K562 (cell line): Measurements from ENCODE around the gene ZMIZ1. TPM values are rescaled to one million over a fixed set of nuclear protein-coding genes. Genes with fewer than 3 reads are reported as not detected.

Experiments used
- ATAC-seq: fragments of 200-7000 bp; cut with Tn5 transposase; 3 replicates; pipeline ENCODE4 v1.9.1; 2020; ENCODE audit warnings: moderate library complexity
- BruUV-seq: library from RNA; stranded (reverse); fragments of 400-500 nt; replicated peaks from 2 replicates; lab custom pipeline; 2021; lab: Mats Ljungman, UMichigan
- CTCF ChIA-PET: fragments of 300-600 bp; formaldehyde crosslinking; extraction: SDS; loops from one replicate; lab custom pipeline; 2021; ENCODE audit warnings: low intra/inter-chr PET ratio; lab: Yijun Ruan, JAX
- POLR2A ChIA-PET: fragments of 300-600, 350-650 bp; sonication (Branson Sonifier 250); formaldehyde crosslinking; extraction: SDS; loops from one replicate; lab custom pipeline; 2021; ENCODE audit warnings: antibody characterized with exemption, inconsistent platforms; lab: Yijun Ruan, JAX
- DNase-seq, 4 experiments: peaks; one replicate each; pipeline versions ENCODE4 v3.0.0 to v3.0.0-alpha.2; 2011 to 2018; ENCODE audit warnings: low spot score in 3 of 4, mixed read lengths in 3 of 4; ENCODE audit errors: extremely low read depth in 1 of 4
- FAIRE-seq: peaks from 2 replicates; lab custom pipeline; 2011; peaks lifted over from hg19 to GRCh38; lab: Jason Lieb, UNC
- H2AFZ ChIP-seq: 2 replicates; pipeline ENCODE4 v1.6.0; 2011; ENCODE audit warnings: low read depth, low read length, control low read depth, inconsistent platforms
- H3K27ac ChIP-seq: fragments of 200-600 bp; 3 replicates; pipeline ENCODE4 v1.8.0; 2011; ENCODE audit warnings: low read depth, mild to moderate bottlenecking, control low read depth, inconsistent platforms, low read length, moderate library complexity, mixed read lengths; ENCODE audit errors: extremely low read depth
- H3K27me3 ChIP-seq, 2 experiments: fragments of 300-600 bp in 1 of 2; 2 replicates in 1 of 2; 3 replicates in 1 of 2; pipeline versions ENCODE4 v1.6.0 to v1.8.0; 2011; ENCODE audit warnings: inconsistent platforms in 2 of 2, low read length in 2 of 2, mild to moderate bottlenecking in 1 of 2, mixed read lengths in 1 of 2, moderate library complexity in 1 of 2; ENCODE audit not compliant: control insufficient read depth in 2 of 2, insufficient read depth in 2 of 2
- H3K36me3 ChIP-seq: fragments of 300-600 bp; 3 replicates; pipeline ENCODE4 v1.8.0; 2011; ENCODE audit warnings: mild to moderate bottlenecking, low read length, inconsistent platforms; ENCODE audit not compliant: control insufficient read depth, insufficient read depth
- H3K4me1 ChIP-seq, 2 experiments: fragments of 200-600 bp in 1 of 2; replicated peaks in 1 of 2; 2 replicates in 1 of 2; 3 replicates in 1 of 2; pipeline versions ENCODE4 v1.5.1 to v1.8.0; 2011; ENCODE audit warnings: inconsistent platforms in 2 of 2, low read length in 2 of 2, mild to moderate bottlenecking in 1 of 2, mixed read lengths in 1 of 2, moderate library complexity in 1 of 2; ENCODE audit not compliant: control insufficient read depth in 2 of 2, insufficient read depth in 2 of 2
- H3K4me2 ChIP-seq: 2 replicates; pipeline ENCODE4 v1.6.1; 2011; ENCODE audit warnings: low read length, control low read depth, inconsistent platforms, mixed read lengths; ENCODE audit not compliant: insufficient read depth
- H3K4me3 ChIP-seq: fragments of 200-600 bp; sonication (generic), shearing (Covaris generic); 2 replicates; pipeline ENCODE4 v1.5.1; 2016; ENCODE audit warnings: control low read depth, inconsistent platforms
- H3K79me2 ChIP-seq: fragments of 200-600 bp; 3 replicates; pipeline ENCODE4 v1.8.0; 2011; ENCODE audit warnings: low read length, inconsistent platforms; ENCODE audit not compliant: control insufficient read depth, insufficient read depth
- H3K9ac ChIP-seq, 2 experiments: 2 replicates each; pipeline versions ENCODE4 v1.6.0 to v1.6.1; 2011; ENCODE audit warnings: low read depth in 2 of 2, low read length in 2 of 2, control low read depth in 1 of 2, inconsistent platforms in 1 of 2, mild to moderate bottlenecking in 1 of 2, mixed read lengths in 1 of 2; ENCODE audit not compliant: insufficient read depth in 1 of 2
- H3K9me1 ChIP-seq: one replicate; pipeline ENCODE4 v1.6.0; 2011; ENCODE audit warnings: inconsistent platforms, mild to moderate bottlenecking, low read length, moderate library complexity; ENCODE audit not compliant: control insufficient read depth, insufficient read depth
- H3K9me3 ChIP-seq: replicated peaks from 2 replicates; pipeline ENCODE4 v1.5.1; 2011; ENCODE audit warnings: low read depth, low read length, inconsistent platforms; ENCODE audit not compliant: control insufficient read depth, insufficient read depth
- H4K20me1 ChIP-seq: replicated peaks from 2 replicates; pipeline ENCODE4 v1.6.1; 2011; ENCODE audit warnings: low read length, inconsistent platforms, mixed read lengths; ENCODE audit not compliant: control insufficient read depth, insufficient read depth
- ATF7 ChIP-seq: fragments of 450-650 bp; IDR thresholded peaks from 2 replicates; pipeline ENCODE4 v1.7.1; 2014; ENCODE audit warnings: mild to moderate bottlenecking, moderate library complexity
- CXXC5 ChIP-seq: fragments of 250-450 bp; sonication (Bioruptor Pico); IDR thresholded peaks from 2 replicates; pipeline ENCODE4 v1.8.0; 2022; ENCODE audit warnings: inconsistent platforms, mild to moderate bottlenecking, moderate library complexity
- FOXP1 ChIP-seq: sonication (generic); formaldehyde crosslinking; IDR thresholded peaks from 2 replicates; pipeline ENCODE4 v1.8.0; 2022; ENCODE audit warnings: mild to moderate bottlenecking, missing genetic modification reagents
- KLF13 ChIP-seq: fragments of 450-650 bp; IDR thresholded peaks from 2 replicates; pipeline ENCODE4 v1.6.1; 2016; ENCODE audit warnings: missing genetic modification characterization, low read depth, mild to moderate bottlenecking, missing compliant biosample characterization, moderate library complexity, borderline replicate concordance
- NFE2 ChIP-seq: IDR thresholded peaks from 2 replicates; pipeline ENCODE4 v1.6.1; 2014; ENCODE audit warnings: antibody characterized with exemption, low read depth
- WGBS: fragments of 100-300 bp; shearing (Covaris generic); methylation state at CpG from one replicate; pipeline ENCODE4 v1.1.6; 2016; ENCODE audit warnings: low coverage, mixed read lengths; ENCODE audit not compliant: insufficient coverage; ENCODE audit errors: missing lambda C conversion rate; 5-methylcytosine and 5-hydroxymethylcytosine counted together
- in situ Hi-C: fragments of 300-500 bp; cut with MboI; formaldehyde crosslinking; loops from 4 replicates; pipeline ENCODE4 v1.15.0; 2018; ENCODE audit warnings: inconsistent platforms, mixed read lengths
- intact Hi-C: fragments of 100-400 bp; cut with micrococcal nuclease; formaldehyde crosslinking; loops from 2 replicates; pipeline ENCODE4 v1.14.2; 2022
- polyA plus RNA-seq, 8 experiments: library from polyadenylated mRNA; depleted of rRNA in 4 of 8; stranded (reverse) in 5 of 8; unstranded in 3 of 8; fragments of >200 nt; fragmentation: Nextera tagmentation in 2 of 8; fragmentation: Illumina TruSeq in 1 of 8; extraction: Ambion mirVana in 2 of 8; extraction: Trizol in 1 of 8; gene quantifications; 2 replicates each; pipeline versions ENCODE4 v1.2.1 to v1.2.3, GENCODE V29; 2011 to 2014; ENCODE audit warnings: inconsistent platforms in 1 of 8, missing spikeins in 1 of 8
- total RNA-seq, 7 experiments: library from RNA; depleted of rRNA in 6 of 7; stranded (reverse); fragments of >200 nt in 6 of 7; fragmentation: Illumina TruSeq in 2 of 7; extraction: Trizol in 2 of 7; gene quantifications; 2 replicates each; pipeline versions ENCODE4 v1.2.1 to v1.2.3, GENCODE V29; 2011 to 2021; ENCODE audit warnings: low replicate concordance in 1 of 7
- TF ChIP-seq, protein P1 (sequence below): sonication (generic); formaldehyde crosslinking; IDR thresholded peaks from 2 replicates; pipeline ENCODE4 v1.8.1; 2023; ENCODE audit warnings: mild to moderate bottlenecking, missing genetic modification reagents
- TF ChIP-seq, protein P2 (sequence below), 2 experiments: IDR thresholded peaks in 1 of 2; conservative IDR thresholded peaks in 1 of 2; 2 replicates each; pipeline ENCODE4 v1.6.1; 2016; ENCODE audit warnings: low read depth in 2 of 2, mild to moderate bottlenecking in 1 of 2, missing compliant biosample characterization in 1 of 2, missing genetic modification characterization in 1 of 2, moderate library complexity in 1 of 2
- TF ChIP-seq, protein P3 (sequence below), 2 experiments: fragments of 150-350 bp in 1 of 2; IDR thresholded peaks; 2 replicates each; pipeline ENCODE4 v1.6.1; 2012 to 2016; ENCODE audit warnings: low read depth in 2 of 2, low read length in 2 of 2, mild to moderate bottlenecking in 1 of 2, moderate library complexity in 1 of 2

The ZMIZ1 gene
- total and polyA plus RNA-seq, 9 of the 15 experiments (the other 6 are each of a cell fraction or from before 2014, with no cell fraction given), result 1.0 to 37.3 (median 4.3) TPM

DNA sequence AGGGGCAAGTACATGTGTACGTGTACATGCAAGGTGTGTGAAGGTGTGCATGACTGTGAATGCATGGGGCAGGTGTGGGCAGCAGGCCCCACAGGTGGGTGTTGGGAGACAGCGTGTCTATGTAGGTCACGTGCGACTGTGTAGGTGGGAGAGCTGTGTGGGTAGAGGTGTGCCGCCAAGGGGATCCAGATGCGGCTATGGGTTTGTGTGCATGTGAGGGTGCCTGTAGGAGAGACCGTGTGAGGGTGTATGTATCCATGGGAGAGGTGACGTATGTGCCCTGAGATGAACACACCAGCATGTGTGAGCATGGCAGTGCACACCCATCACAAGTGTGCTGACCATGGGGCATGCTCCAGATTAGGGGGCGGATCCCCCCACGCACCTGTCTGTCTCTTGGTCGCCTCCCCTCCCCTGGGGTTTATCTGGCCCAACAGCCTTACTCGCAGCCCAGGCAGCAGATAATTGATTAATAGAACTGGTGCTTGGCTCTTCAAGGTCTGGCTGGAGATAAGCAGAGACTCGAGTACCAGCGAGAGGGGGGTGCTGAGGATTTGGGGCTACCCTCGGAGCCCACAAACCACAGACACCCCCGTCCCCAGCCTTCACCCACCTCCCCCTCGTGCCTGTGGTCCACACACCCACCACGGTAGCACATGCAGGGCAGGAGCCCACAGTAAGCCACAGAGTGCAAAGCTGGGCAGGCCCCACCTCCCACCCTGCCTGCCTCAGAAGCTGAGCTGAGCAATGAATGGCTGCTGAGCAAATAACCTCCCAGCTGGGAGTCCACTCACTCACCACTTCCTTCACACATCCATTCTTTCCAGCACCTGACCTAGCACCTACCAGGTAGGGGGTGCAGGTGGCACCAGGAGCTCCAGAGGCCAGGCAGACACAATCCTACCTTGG, 41.4 kb upstream of the ZMIZ1 start (continued):
- TF ChIP-seq KLF13 (tag) (peak; percentile 68; the same call in 1 of the 2 replicates), ATF7 (peak; percentile 59; the same call in 1 of the 2 replicates)
- TF ChIP-seq, protein P1, sequence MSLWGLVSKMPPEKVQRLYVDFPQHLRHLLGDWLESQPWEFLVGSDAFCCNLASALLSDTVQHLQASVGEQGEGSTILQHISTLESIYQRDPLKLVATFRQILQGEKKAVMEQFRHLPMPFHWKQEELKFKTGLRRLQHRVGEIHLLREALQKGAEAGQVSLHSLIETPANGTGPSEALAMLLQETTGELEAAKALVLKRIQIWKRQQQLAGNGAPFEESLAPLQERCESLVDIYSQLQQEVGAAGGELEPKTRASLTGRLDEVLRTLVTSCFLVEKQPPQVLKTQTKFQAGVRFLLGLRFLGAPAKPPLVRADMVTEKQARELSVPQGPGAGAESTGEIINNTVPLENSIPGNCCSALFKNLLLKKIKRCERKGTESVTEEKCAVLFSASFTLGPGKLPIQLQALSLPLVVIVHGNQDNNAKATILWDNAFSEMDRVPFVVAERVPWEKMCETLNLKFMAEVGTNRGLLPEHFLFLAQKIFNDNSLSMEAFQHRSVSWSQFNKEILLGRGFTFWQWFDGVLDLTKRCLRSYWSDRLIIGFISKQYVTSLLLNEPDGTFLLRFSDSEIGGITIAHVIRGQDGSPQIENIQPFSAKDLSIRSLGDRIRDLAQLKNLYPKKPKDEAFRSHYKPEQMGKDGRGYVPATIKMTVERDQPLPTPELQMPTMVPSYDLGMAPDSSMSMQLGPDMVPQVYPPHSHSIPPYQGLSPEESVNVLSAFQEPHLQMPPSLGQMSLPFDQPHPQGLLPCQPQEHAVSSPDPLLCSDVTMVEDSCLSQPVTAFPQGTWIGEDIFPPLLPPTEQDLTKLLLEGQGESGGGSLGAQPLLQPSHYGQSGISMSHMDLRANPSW (CRISPR knock-in tag), result no peak

DNA sequence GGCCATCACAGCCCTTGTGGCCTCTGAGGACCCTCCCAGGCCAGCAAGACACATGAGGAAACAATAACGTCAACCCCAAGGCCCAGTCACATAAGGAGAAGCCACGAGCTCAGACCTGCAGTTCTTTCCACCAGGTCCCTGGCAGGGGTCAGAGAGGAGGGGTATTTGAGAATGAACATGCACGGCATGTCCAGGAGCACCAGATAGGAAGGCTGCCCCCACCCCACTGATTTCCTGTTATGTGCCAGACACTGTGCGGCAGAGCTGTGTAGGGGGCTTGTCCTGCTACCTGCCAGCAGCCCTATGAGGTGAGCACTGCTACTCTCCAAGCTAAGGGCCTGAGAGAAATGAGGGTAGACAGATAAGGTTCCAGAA, 40.7 kb upstream of the ZMIZ1 start:
- H3K4me3 ChIP-seq, result no peak overlapping the region
- intact Hi-C loops (no loop called here), in situ Hi-C loops (no loop called here)
- peaks cover 30 to 44% of the 10 kb centered on the region in 2 experiments for H3K4me1 ChIP-seq
- peaks cover 4% of the 10 kb centered on the region for H3K9me1 ChIP-seq
- H3K79me2 ChIP-seq, result no peaks in the 10 kb centered on the region
- no peak for DNase-seq
- peaks cover 2 to 10% of the 10 kb centered on the region in 2 experiments; a peak in 1 of 5 replicates for H3K27me3 ChIP-seq
- BruUV-seq, result no TSS peak
- H4K20me1 ChIP-seq, result no peaks in the 10 kb centered on the region
- ATAC-seq, result no peak; the same call in 2 of the 3 replicates
- H3K36me3 ChIP-seq, result no peaks in the 10 kb centered on the region
- H3K27ac ChIP-seq, result no peak overlapping the region
- H3K4me2 ChIP-seq, result peak overlapping the region; percentile 50; the same call in 1 of the 2 replicates
- CTCF ChIA-PET, result no interaction called here
- POLR2A ChIA-PET, result interaction anchor here (0.5 to 1.5 kb wide), 6 partner anchors 9 to 256 kb away, joined by 3 to 11 read pairs (median 3); no protein-coding TSS in a partner anchor
- 32% methylated on average over 4 of the region's 4 CpGs for WGBS
- FAIRE-seq, result peak; percentile 37
- peak overlapping the region in 1 of 2 experiments; percentile 31; a peak in 3 of 4 replicates for H3K9ac ChIP-seq
- no peak overlapping the region; the same call in 1 of the 2 replicates for H2AFZ ChIP-seq
- no peaks in the 10 kb centered on the region for H3K9me3 ChIP-seq
- TF ChIP-seq NFE2, result no peak
- TF ChIP-seq, protein P2, sequence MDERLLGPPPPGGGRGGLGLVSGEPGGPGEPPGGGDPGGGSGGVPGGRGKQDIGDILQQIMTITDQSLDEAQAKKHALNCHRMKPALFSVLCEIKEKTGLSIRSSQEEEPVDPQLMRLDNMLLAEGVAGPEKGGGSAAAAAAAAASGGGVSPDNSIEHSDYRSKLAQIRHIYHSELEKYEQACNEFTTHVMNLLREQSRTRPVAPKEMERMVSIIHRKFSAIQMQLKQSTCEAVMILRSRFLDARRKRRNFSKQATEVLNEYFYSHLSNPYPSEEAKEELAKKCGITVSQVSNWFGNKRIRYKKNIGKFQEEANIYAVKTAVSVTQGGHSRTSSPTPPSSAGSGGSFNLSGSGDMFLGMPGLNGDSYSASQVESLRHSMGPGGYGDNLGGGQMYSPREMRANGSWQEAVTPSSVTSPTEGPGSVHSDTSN (CRISPR knock-in tag; IDR thresholded peaks at IDR 0.05; ENCODE audit: low read depth), result no peak
- TF ChIP-seq, protein P2 (tag; conservative IDR thresholded peaks at IDR 0.05; ENCODE audit: low read depth), result no peak
- TF ChIP-seq FOXP1, result 0 out of 2 replicates have a peak, but pooled peaks have one; percentile 36
- TF ChIP-seq, protein P3, sequence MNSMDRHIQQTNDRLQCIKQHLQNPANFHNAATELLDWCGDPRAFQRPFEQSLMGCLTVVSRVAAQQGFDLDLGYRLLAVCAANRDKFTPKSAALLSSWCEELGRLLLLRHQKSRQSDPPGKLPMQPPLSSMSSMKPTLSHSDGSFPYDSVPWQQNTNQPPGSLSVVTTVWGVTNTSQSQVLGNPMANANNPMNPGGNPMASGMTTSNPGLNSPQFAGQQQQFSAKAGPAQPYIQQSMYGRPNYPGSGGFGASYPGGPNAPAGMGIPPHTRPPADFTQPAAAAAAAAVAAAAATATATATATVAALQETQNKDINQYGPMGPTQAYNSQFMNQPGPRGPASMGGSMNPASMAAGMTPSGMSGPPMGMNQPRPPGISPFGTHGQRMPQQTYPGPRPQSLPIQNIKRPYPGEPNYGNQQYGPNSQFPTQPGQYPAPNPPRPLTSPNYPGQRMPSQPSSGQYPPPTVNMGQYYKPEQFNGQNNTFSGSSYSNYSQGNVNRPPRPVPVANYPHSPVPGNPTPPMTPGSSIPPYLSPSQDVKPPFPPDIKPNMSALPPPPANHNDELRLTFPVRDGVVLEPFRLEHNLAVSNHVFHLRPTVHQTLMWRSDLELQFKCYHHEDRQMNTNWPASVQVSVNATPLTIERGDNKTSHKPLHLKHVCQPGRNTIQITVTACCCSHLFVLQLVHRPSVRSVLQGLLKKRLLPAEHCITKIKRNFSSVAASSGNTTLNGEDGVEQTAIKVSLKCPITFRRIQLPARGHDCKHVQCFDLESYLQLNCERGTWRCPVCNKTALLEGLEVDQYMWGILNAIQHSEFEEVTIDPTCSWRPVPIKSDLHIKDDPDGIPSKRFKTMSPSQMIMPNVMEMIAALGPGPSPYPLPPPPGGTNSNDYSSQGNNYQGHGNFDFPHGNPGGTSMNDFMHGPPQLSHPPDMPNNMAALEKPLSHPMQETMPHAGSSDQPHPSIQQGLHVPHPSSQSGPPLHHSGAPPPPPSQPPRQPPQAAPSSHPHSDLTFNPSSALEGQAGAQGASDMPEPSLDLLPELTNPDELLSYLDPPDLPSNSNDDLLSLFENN (IDR thresholded peaks at IDR 0.05; ENCODE audit: low read depth in 2 of 2, low read length in 2 of 2), result no peak
- TF ChIP-seq CXXC5 (CRISPR knock-in tag), result no peak
